WTC11 (cell line): ENCODE results near the gene FRMD4B.

Experiments
- AR ChIP-seq: fragments of 250-450 bp; sonication (Bioruptor Pico); IDR thresholded peaks from 2 replicates; pipeline ENCODE4 v1.9.0; 2021; ENCODE audit warnings: mild to moderate bottlenecking
- ATF2 ChIP-seq: sonication (generic); formaldehyde crosslinking; IDR thresholded peaks from 2 replicates; pipeline ENCODE4 v1.8.1; 2022; ENCODE audit warnings: low read depth, missing genetic modification reagents, borderline replicate concordance
- CREM ChIP-seq: sonication (generic); formaldehyde crosslinking; IDR thresholded peaks from 2 replicates; pipeline ENCODE4 v1.8.1; 2022; ENCODE audit warnings: mild to moderate bottlenecking, missing genetic modification reagents, moderate library complexity
- CTCF ChIP-seq: fragments of 200-600 bp; IDR thresholded peaks from 2 replicates; pipeline ENCODE4 v1.8.0; 2022; ENCODE audit warnings: antibody characterized with exemption
- JUN ChIP-seq: sonication (generic); formaldehyde crosslinking; IDR thresholded peaks from 2 replicates; pipeline ENCODE4 v1.8.0; 2023; ENCODE audit warnings: mild to moderate bottlenecking, missing genetic modification reagents
- NR1H2 ChIP-seq: sonication (generic); formaldehyde crosslinking; IDR thresholded peaks from 2 replicates; pipeline ENCODE4 v1.9.0; 2021; ENCODE audit warnings: mild to moderate bottlenecking, moderate library complexity, missing genetic modification reagents
- STAT6 ChIP-seq: sonication (generic); formaldehyde crosslinking; conservative IDR thresholded peaks from 2 replicates; pipeline ENCODE4 v1.8.1; 2023; ENCODE audit warnings: mild to moderate bottlenecking, low read depth, missing genetic modification reagents, moderate library complexity
- TEAD4 ChIP-seq: sonication (generic); formaldehyde crosslinking; IDR thresholded peaks from 2 replicates; pipeline ENCODE4 v1.8.0; 2022; ENCODE audit warnings: mild to moderate bottlenecking, missing genetic modification reagents
- USF1 ChIP-seq: sonication (generic); formaldehyde crosslinking; IDR thresholded peaks from 2 replicates; pipeline ENCODE4 v1.8.0; 2022; ENCODE audit warnings: mild to moderate bottlenecking, missing genetic modification reagents
- ZNF121 ChIP-seq: sonication (generic); formaldehyde crosslinking; IDR thresholded peaks from 2 replicates; pipeline ENCODE4 v1.8.0; 2023; ENCODE audit warnings: missing genetic modification reagents

GRCh38 chr3:69200384-69201068 is 185.4 kb downstream of the FRMD4B start:
- TF ChIP-seq USF1 (CRISPR knock-in tag) (no peak), ATF2 (CRISPR knock-in tag) (no peak), CTCF (no peak), STAT6 (CRISPR knock-in tag) (no peak), TEAD4 (CRISPR knock-in tag) (no peak), CREM (no peak), JUN (CRISPR knock-in tag) (no peak), AR (CRISPR knock-in tag) (no peak), NR1H2 (no peak), ZNF121 (CRISPR knock-in tag) (no peak)
